Measurements from ENCODE around the gene CFAP20.

Gene CFAP20

GRCh38 chr16:58123896-58124600 is 5.1 kb downstream of the CFAP20 start:
- DNase-seq: no peak

- no peak for DNase-seq
Measured at GRCh38 chr16:58121132-58121531, 8.0 kb downstream of the CFAP20 start.

GRCh38 chr16:58120234-58120633 is 8.9 kb downstream of the CFAP20 start:
- DNase-seq: no peak

GRCh38 chr16:58119509-58119845 is 9.7 kb downstream of the CFAP20 start:
- peak; percentile 69 for DNase-seq

- no peak for DNase-seq
Measured at GRCh38 chr16:58118801-58119508, 10.2 kb downstream of the CFAP20 start.

- DNase-seq: no peak
Measured at GRCh38 chr16:58116529-58116928, 12.7 kb downstream of the CFAP20 start.

- no peak for DNase-seq
Measured at GRCh38 chr16:58116081-58116480, 13.1 kb downstream of the CFAP20 start.

- no peak for DNase-seq
Measured at GRCh38 chr16:58114827-58115825, 14.1 kb downstream of the CFAP20 start.

GRCh38 chr16:58111302-58111627 is 17.9 kb downstream of the CFAP20 start:
- DNase-seq: no peak

- no peak for DNase-seq
Measured at GRCh38 chr16:58110571-58111301, 18.4 kb downstream of the CFAP20 start.

GRCh38 chr16:58109881-58110280 is 19.3 kb downstream of the CFAP20 start:
- no peak for DNase-seq

- no peak for DNase-seq
Measured at GRCh38 chr16:58109330-58109729, 19.9 kb downstream of the CFAP20 start.

- DNase-seq: no peak
Measured at GRCh38 chr16:58107709-58108108, 21.5 kb downstream of the CFAP20 start.

- no peak for DNase-seq
Measured at GRCh38 chr16:58107228-58107627, 22.0 kb downstream of the CFAP20 start.

- DNase-seq: no peak
Measured at GRCh38 chr16:58105631-58106030, 23.6 kb downstream of the CFAP20 start.

- DNase-seq: no peak
Measured at GRCh38 chr16:58102665-58103392, 26.4 kb downstream of the CFAP20 start.

- no peak for DNase-seq
Measured at GRCh38 chr16:58099956-58100300, 29.3 kb downstream of the CFAP20 start.

GRCh38 chr16:58099097-58099955 is 29.9 kb downstream of the CFAP20 start:
- DNase-seq: no peak

GRCh38 chr16:58098207-58099096 is 30.7 kb downstream of the CFAP20 start:
- DNase-seq: peak; percentile 1

GRCh38 chr16:58096249-58096648 is 32.9 kb downstream of the CFAP20 start:
- DNase-seq: no peak
